MM.1S (cell line): Measurements from ENCODE around the gene S100A4.

Source experiments
- DNase-seq: peaks from one replicate; pipeline ENCODE4 v3.0.0-alpha.2; 2015
- H2AFZ ChIP-seq: fragments of 300-600 bp; sonication (generic); 2 replicates; pipeline ENCODE4 v1.6.0; 2016; ENCODE audit warnings: antibody characterized with exemption, low read length
- H3F3A ChIP-seq: fragments of 300-600 bp; sonication (generic); 2 replicates; pipeline ENCODE4 v1.6.1; 2016; ENCODE audit warnings: mild to moderate bottlenecking, antibody characterized with exemption, low read length, moderate library complexity, mixed read lengths; ENCODE audit not compliant: insufficient read depth
- H3K27ac ChIP-seq: fragments of 300-600 bp; sonication (generic); 2 replicates; pipeline ENCODE4 v1.5.1; 2016; ENCODE audit warnings: mild to moderate bottlenecking, low read length
- H3K27me3 ChIP-seq: fragments of 300-600 bp; sonication (generic); replicated peaks from 2 replicates; pipeline ENCODE4 v1.6.0; 2016; ENCODE audit warnings: low read length; ENCODE audit not compliant: insufficient read depth
- H3K36me3 ChIP-seq: fragments of 300-600 bp; sonication (generic); replicated peaks from 2 replicates; pipeline ENCODE4 v1.6.1; 2016; ENCODE audit warnings: mild to moderate bottlenecking, low read length, mixed read lengths; ENCODE audit not compliant: insufficient read depth
- H3K4me1 ChIP-seq: fragments of 300-600 bp; sonication (generic); 2 replicates; pipeline ENCODE4 v1.6.1; 2016; ENCODE audit warnings: low read length, mixed read lengths
- H3K4me2 ChIP-seq: fragments of 300-600 bp; sonication (generic); 2 replicates; pipeline ENCODE4 v1.6.0; 2016; ENCODE audit warnings: low read depth, low read length
- H3K4me3 ChIP-seq: fragments of 300-600 bp; sonication (generic); 2 replicates; pipeline ENCODE4 v1.5.1; 2016; ENCODE audit warnings: low read length, mixed read lengths
- H3K79me2 ChIP-seq: fragments of 300-600 bp; sonication (generic); 2 replicates; pipeline ENCODE4 v1.6.1; 2016; ENCODE audit warnings: mixed run types, low read length, mixed read lengths
- H3K9ac ChIP-seq: fragments of 300-600 bp; sonication (generic); 2 replicates; pipeline ENCODE4 v1.6.1; 2016; ENCODE audit warnings: low read length, mixed read lengths
- H3K9me2 ChIP-seq: fragments of 300-600 bp; sonication (generic); replicated peaks from 2 replicates; pipeline ENCODE4 v1.6.1; 2016; ENCODE audit warnings: mild to moderate bottlenecking, low read length, mixed read lengths; ENCODE audit not compliant: insufficient read depth
- H3K9me3 ChIP-seq: fragments of 300-600 bp; sonication (generic); replicated peaks from 2 replicates; pipeline ENCODE4 v1.6.1; 2016; ENCODE audit warnings: mild to moderate bottlenecking, low read length, mixed read lengths; ENCODE audit not compliant: insufficient read depth
- H4K20me1 ChIP-seq: fragments of 300-600 bp; sonication (generic); 2 replicates; pipeline ENCODE4 v1.6.1; 2016; ENCODE audit warnings: mild to moderate bottlenecking, low read length, moderate library complexity, mixed read lengths; ENCODE audit not compliant: insufficient read depth
- CTCF ChIP-seq: fragments of 300-600 bp; sonication (generic); IDR thresholded peaks from 2 replicates; pipeline ENCODE4 v1.5.1; 2016; ENCODE audit warnings: antibody characterized with exemption, low read length, mixed read lengths
- EZH2 ChIP-seq: fragments of 300-600 bp; sonication (generic); optimal IDR thresholded peaks from 2 replicates; pipeline ENCODE3; 2017; ENCODE audit warnings: low read depth, mild to moderate bottlenecking, antibody characterized with exemption, low read length, mixed read lengths
- EZH2phosphoT487 ChIP-seq: fragments of 300-600 bp; sonication (generic); IDR thresholded peaks from 2 replicates; pipeline ENCODE4 v1.6.1; 2018; ENCODE audit warnings: antibody characterized with exemption, low read length

The S100A4 gene

GRCh38 chr1:153541641-153542590 lies 3.7 kb downstream of the S100A4 start:
- no peak overlapping the region for H3K4me2 ChIP-seq
- no peak for DNase-seq

DNA sequence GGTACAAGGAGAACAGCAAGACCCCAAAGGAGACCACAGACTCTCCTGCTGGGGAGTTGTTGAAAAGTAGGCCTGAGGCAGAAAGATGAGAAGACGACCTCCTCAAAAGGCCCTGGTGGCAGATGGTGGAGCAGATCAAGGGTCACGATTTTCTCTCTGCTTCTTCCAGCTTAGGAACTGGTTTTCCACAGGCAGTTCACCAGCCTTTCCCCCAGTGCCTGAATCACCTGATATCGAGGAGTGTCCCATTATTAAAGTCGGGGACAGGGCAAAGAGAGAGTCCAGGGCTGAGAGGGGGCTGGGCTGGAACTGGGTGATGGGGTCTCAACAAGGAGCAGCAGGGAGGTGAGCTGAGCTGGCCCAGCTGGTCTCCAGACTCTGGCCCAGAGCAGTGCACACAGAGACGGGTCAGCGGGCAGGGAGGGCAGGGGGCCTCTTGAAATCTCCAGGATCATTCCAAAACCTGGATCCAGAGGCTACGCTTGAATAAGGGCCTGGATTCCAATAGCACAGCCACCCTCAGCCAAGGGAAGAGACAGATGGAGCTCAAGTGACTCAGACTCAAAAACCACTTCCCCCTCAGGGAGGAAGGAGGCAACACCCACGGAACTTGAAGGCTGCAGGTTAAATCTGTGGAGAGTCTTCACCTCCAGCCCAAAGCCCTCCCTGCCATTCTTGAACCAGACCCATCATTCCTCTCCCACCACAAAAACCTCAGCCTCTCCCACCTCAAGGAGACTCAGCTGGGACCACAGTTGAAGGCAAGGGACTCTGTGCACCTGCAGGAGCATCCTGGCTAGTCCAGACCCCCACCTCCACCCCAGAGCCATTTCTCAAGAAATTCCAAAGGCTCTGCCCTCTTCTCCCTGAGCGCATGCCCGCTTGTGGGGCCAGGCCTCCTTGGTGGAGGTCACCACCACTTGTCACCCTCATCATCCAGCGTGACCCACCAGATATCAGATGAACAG lies 4.9 kb downstream of the S100A4 start, which contains the start of gene S100A5:
TSS of gene S100A5 (minus strand) at position 541 of the 968 bp plus-strand sequence. CDS start 743 bp downstream, outside the sequence.
- no peaks in the 10 kb centered on the region for H4K20me1 ChIP-seq
- no peaks in the 10 kb centered on the region for H3K9me2 ChIP-seq
- no peaks in the 10 kb centered on the region for H3K27me3 ChIP-seq
- no peak for DNase-seq
- H3K4me2 ChIP-seq = no peak within 1 kb of the TSS
- H2AFZ ChIP-seq = no peak within 1 kb of the TSS
- no peak within 1 kb of the TSS for H3K9ac ChIP-seq
- no peaks in the 10 kb centered on the region for H3K79me2 ChIP-seq
- no peaks in the 10 kb centered on the region for H3K36me3 ChIP-seq
- H3K4me3 ChIP-seq = no peak within 1 kb of the TSS
- peaks cover 15% of the 10 kb centered on the region; the same call in 1 of the 2 replicates for H3K4me1 ChIP-seq
- H3K9me3 ChIP-seq = no peaks in the 10 kb centered on the region
- no peaks in the 10 kb centered on the region for H3F3A ChIP-seq
- TF ChIP-seq EZH2phosphoT487 (no peak), CTCF (no peak), EZH2 (no peak)
- no peak within 1 kb of the TSS for H3K27ac ChIP-seq

More at GRCh38 chr1:153541641-153542590, 3.7 kb downstream of the S100A4 start:
- Histone ChIP-seq H3K27ac (no peak overlapping the region), H3K79me2 (no peaks in the 10 kb centered on the region), H3K4me1 (peaks cover 15% of the 10 kb centered on the region; the same call in 1 of the 2 replicates), H3K27me3 (no peaks in the 10 kb centered on the region), H3K36me3 (no peaks in the 10 kb centered on the region), H3K9me3 (no peaks in the 10 kb centered on the region), H3K9me2 (no peaks in the 10 kb centered on the region), H3K4me3 (no peak overlapping the region), H3K9ac (no peak overlapping the region), H2AFZ (no peak overlapping the region), H3F3A (no peaks in the 10 kb centered on the region), H4K20me1 (no peaks in the 10 kb centered on the region)
- no peak for TF ChIP-seq EZH2phosphoT487
- no peak for TF ChIP-seq EZH2

DNA sequence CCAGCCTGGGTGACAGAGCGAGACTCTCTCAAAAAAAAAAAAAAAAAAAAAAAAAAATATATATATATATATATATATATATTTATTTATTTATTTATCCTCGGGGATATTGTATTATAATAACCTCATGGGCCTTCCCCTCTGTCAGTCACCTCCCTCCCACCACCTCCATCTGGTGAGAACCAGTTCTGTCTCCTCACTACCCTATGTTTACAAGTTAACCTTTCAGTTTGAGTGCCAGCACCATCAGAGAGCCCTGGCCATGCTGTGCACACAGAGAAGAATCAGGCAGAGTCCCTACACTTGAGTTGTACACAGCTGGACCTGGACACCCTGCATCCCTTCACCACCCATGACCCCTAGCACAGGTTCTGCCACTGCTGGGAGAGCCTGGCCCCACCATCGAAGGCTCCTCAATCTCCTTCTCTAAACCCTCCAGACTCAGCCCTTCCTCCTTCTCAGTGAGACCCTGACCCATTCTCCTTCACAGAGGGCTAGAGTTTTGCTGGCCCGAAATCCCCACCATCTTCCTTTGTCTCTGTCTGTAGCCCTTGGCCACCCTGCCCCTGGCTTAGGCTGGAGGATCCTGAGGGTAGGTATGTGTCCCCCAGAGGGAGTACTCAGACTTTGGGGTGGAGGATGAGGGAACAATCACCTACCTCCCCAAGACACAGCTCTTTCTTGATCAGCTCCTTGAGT lies 6.1 kb downstream of the S100A4 start:
- no peak overlapping the region for H3K9ac ChIP-seq
- H3K79me2 ChIP-seq = no peaks in the 10 kb centered on the region
- DNase-seq = no peak
- no peaks in the 10 kb centered on the region for H3K27me3 ChIP-seq
- no peak for TF ChIP-seq CTCF
- TF ChIP-seq EZH2phosphoT487 = no peak
- no peak for TF ChIP-seq EZH2
- H3F3A ChIP-seq = no peaks in the 10 kb centered on the region
- no peak overlapping the region for H2AFZ ChIP-seq
- H3K27ac ChIP-seq = no peak overlapping the region
- H3K4me3 ChIP-seq = no peak overlapping the region
- H3K36me3 ChIP-seq = no peaks in the 10 kb centered on the region
- no peaks in the 10 kb centered on the region for H3K9me2 ChIP-seq
- H3K4me2 ChIP-seq = no peak overlapping the region
- H4K20me1 ChIP-seq = no peaks in the 10 kb centered on the region
- H3K9me3 ChIP-seq = no peaks in the 10 kb centered on the region
- peaks cover 6% of the 10 kb centered on the region; the same call in 1 of the 2 replicates for H3K4me1 ChIP-seq
